Colonic mucosa (tissue), 4 donors: ENCODE results near the gene NPW. TPM values are rescaled to one million over a fixed set of nuclear protein-coding genes. Genes with fewer than 3 reads are reported as not detected.
A peak's percentile ranks its signal among the peaks of the same experiment; 100 is the strongest.

Experiments used
- DNase-seq: peaks from one replicate; pipeline ENCODE4 v3.0.0-alpha.2; 2020
- H3K27ac ChIP-seq: fragments of 200-600 bp; one replicate; pipeline ENCODE4 v1.8.0; 2021
- H3K27me3 ChIP-seq: fragments of 200-600 bp; one replicate; pipeline ENCODE4 v1.8.0; 2021
- H3K36me3 ChIP-seq: fragments of 200-600 bp; one replicate; pipeline ENCODE4 v1.8.0; 2021
- H3K4me1 ChIP-seq: fragments of 200-600 bp; one replicate; pipeline ENCODE4 v1.8.0; 2021; ENCODE audit warnings: mild to moderate bottlenecking
- H3K4me3 ChIP-seq: fragments of 200-600 bp; one replicate; pipeline ENCODE4 v1.8.0; 2021
- H3K9ac ChIP-seq, 2 donors: one replicate each; pipeline ENCODE4 v1.7.0; 2013; ENCODE audit warnings: control low read depth in 2 of 2, low read depth in 2 of 2, low read length in 2 of 2
- H3K9me3 ChIP-seq: fragments of 200-600 bp; one replicate; pipeline ENCODE4 v1.8.0; 2021
- intact Hi-C: fragments of 100-400 bp; cut with DNase I; formaldehyde crosslinking; loops from one replicate; pipeline ENCODE4 v1.14.1; 2022
- total RNA-seq, 2 donors: library from RNA; stranded (reverse); fragmentation: NEBNext Ultra II Directional in 1 of 2; extraction: Animal tissue kit (Norgen Biotek cat#: 25700) in 1 of 2; gene quantifications; one replicate each; pipeline ENCODE4 v1.2.1, GENCODE V29; 2021
- TF ChIP-seq, protein P1 (sequence below): fragments of 200-600 bp; IDR thresholded peaks from one replicate; pipeline ENCODE4 v1.8.0; 2022; ENCODE audit warnings: antibody characterized with exemption, mild to moderate bottlenecking
- donor health status: healthy.
- donor health status: DM: no; HTN: no; CAD: no.
- donor health status: DM: no; HTN: no; CAD: no.

Gene NPW
- total RNA-seq, 2 donors from 2014 or later = 3.5 to 3.8 TPM

DNA sequence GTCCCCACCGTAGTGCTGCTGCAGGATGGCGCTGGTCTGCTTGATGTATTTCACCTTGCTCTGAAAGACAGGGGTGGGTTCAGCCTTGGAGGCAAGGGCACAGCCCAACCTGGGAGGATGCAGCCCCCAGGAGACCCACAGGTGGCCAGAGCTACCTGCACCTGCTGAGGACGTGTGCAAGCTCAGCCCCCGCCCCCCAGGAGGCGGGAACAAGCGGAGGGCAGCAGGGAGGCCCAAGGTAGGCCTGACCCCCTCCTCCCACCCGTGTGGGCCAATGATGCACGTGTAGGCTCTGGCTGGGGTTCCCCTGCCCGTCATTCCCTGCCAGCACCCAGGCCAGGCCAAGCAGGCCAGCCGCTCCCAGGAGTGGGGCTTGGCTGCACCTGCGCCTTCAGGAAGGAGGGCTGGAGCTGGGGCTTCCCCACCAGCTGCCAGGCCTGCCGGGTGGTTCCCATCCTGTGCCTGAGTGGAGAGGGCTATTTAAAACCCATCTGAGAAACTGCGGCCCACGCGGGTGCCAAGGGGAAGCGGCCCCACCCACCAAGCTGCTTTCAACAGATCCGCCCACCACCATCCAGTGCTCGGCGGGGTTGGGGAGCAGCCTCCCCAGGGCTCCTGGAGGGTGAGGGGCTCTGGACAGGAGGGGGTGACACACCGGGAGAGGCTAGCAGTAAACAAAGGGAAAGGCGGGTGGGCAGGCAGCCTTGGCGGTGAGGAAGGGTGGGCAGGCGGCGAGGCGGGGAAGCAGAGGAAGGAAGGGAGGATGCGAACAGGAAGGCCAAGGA lies 24.3 kb downstream of the NPW start:
- no peaks in the 10 kb centered on the region for H3K36me3 ChIP-seq
- intact Hi-C loops = no loop called here
- H3K4me1 ChIP-seq = peaks cover 63% of the 10 kb centered on the region

DNA sequence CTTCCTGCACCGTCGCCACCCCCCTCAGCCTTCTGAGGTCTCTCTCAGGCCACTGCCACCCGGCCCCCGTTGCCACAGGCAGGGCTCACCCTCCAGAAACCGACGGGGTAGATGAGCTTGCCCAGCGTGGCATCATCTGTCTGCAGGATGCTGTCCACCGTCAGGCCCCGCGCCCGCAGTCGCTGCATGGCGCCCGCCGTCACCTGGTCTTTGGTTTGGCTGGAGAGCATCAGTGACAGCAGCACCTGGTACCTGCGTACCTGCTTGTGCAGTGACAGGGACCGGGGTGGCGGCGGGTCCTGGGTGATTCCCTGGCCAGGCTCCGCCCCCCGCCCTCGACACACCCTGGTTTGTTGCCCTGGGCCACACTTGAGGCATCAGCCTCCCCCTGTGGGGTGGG lies 25.0 kb downstream of the NPW start:
- no peaks in the 10 kb centered on the region for H3K9me3 ChIP-seq
- TF ChIP-seq, protein P1, sequence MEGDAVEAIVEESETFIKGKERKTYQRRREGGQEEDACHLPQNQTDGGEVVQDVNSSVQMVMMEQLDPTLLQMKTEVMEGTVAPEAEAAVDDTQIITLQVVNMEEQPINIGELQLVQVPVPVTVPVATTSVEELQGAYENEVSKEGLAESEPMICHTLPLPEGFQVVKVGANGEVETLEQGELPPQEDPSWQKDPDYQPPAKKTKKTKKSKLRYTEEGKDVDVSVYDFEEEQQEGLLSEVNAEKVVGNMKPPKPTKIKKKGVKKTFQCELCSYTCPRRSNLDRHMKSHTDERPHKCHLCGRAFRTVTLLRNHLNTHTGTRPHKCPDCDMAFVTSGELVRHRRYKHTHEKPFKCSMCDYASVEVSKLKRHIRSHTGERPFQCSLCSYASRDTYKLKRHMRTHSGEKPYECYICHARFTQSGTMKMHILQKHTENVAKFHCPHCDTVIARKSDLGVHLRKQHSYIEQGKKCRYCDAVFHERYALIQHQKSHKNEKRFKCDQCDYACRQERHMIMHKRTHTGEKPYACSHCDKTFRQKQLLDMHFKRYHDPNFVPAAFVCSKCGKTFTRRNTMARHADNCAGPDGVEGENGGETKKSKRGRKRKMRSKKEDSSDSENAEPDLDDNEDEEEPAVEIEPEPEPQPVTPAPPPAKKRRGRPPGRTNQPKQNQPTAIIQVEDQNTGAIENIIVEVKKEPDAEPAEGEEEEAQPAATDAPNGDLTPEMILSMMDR = no peak
- DNase-seq = peak; percentile 59
- H3K4me3 ChIP-seq = no peak overlapping the region
- peaks cover 59% of the 10 kb centered on the region for H3K4me1 ChIP-seq
- no peaks in the 10 kb centered on the region for H3K27me3 ChIP-seq
- H3K9ac ChIP-seq = peak overlapping the region in 1 of 2 donors; percentile 43
- H3K36me3 ChIP-seq = no peaks in the 10 kb centered on the region
- intact Hi-C loops = no loop called here
- H3K27ac ChIP-seq = peak overlapping the region; percentile 80

More for the DNA sequence above, 24.3 kb downstream of the NPW start:
- Histone ChIP-seq H3K27ac (peak overlapping the region; percentile 80), H3K4me3 (no peak overlapping the region), H3K27me3 (no peaks in the 10 kb centered on the region), H3K9me3 (no peaks in the 10 kb centered on the region), H3K9ac (peak overlapping the region in 1 of 2 donors; percentile 64)
- TF ChIP-seq, protein P1 = no peak
- DNase-seq = peak; percentile 74

- intact Hi-C loops = no loop called here
- Histone ChIP-seq H3K27ac (peak overlapping the region; percentile 77), H3K36me3 (no peaks in the 10 kb centered on the region), H3K9me3 (no peaks in the 10 kb centered on the region), H3K9ac (peak overlapping the region in 1 of 2 donors; percentile 82), H3K4me1 (peaks cover 45% of the 10 kb centered on the region), H3K27me3 (no peaks in the 10 kb centered on the region), H3K4me3 (peak overlapping the region; percentile 97)
- no peak for DNase-seq
- TF ChIP-seq, protein P1 = no peak
Measured at GRCh38 chr16:2045965-2046892, 26.6 kb downstream of the NPW start.

GRCh38 chr16:2046893-2047329 lies 27.3 kb downstream of the NPW start:
- H3K9ac ChIP-seq = peak overlapping the region; percentile 60 to 82
- peaks cover 40% of the 10 kb centered on the region for H3K4me1 ChIP-seq
- intact Hi-C loops = no loop called here
- no peaks in the 10 kb centered on the region for H3K36me3 ChIP-seq
- DNase-seq = no peak
- TF ChIP-seq, protein P1 = no peak
- peak overlapping the region; percentile 97 for H3K4me3 ChIP-seq
- no peaks in the 10 kb centered on the region for H3K9me3 ChIP-seq
- H3K27me3 ChIP-seq = no peaks in the 10 kb centered on the region
- peak overlapping the region; percentile 77 for H3K27ac ChIP-seq

GRCh38 chr16:2047330-2048115 lies 27.9 kb downstream of the NPW start, which contains the start of the genes NTHL1 and TSC2:
NTHL1 (minus strand) TSS chr16:2047834; CDS start chr16:2047823, 11 bp downstream.
TSC2 (plus strand) TSS chr16:2047985; CDS start chr16:2048616, 631 bp downstream.
- peak; percentile 99 for DNase-seq
- Histone ChIP-seq H3K9ac (peak within 1 kb of the TSS; percentile 80 to 82), H3K27me3 (no peaks in the 10 kb centered on the region), H3K4me1 (peaks cover 34% of the 10 kb centered on the region), H3K36me3 (no peaks in the 10 kb centered on the region), H3K27ac (peak within 1 kb of the TSS; percentile 77), H3K4me3 (peak within 1 kb of the TSS; percentile 97), H3K9me3 (no peaks in the 10 kb centered on the region)
- TF ChIP-seq, protein P1 = peak; percentile 37
- intact Hi-C loops = no loop called here
